GM18507 (cell line): Measurements from ENCODE around the gene MKS1.

Experiments used
- DNase-seq: peaks from one replicate; pipeline ENCODE4 v3.0.0; 2011; ENCODE audit warnings: low read depth; ENCODE audit not compliant: insufficient read length; ENCODE audit errors: extremely low spot score
- FAIRE-seq: peaks from 2 replicates; lab custom pipeline; 2011; peaks lifted over from hg19 to GRCh38; lab: Jason Lieb, UNC

The MKS1 gene

DNA sequence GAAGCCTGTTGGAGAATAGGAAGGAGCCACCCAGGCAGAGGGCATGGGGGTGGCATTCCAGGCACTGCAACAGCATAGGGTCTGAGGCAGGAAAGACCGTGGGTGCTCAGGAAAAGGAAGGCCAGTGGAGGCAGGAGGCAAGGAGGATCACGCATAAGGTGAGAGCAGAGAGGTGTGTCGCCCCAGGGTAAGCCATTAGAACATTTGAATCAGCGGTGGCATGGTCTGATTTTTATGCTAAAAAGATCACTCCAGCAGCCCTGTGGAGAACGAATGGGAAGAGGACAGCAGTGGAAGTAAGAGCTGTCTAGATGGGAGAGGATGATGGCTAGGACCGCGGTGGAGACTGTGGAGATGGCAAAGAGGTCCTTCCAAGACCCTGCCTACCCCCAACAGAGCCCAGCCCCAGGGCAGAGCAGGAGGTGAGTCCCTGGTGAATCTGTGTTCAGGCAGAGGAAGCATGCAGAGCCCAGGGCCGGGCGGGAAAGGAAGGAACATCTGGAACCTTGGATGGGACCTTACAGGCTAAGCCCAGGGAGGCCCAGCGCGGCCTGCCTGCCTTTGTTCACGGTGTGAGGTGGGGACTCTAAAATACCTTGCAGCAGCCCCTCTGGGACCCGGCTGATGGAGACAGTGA is 27.2 kb upstream of the MKS1 start:
- FAIRE-seq (no peak), DNase-seq (no peak)

DNA sequence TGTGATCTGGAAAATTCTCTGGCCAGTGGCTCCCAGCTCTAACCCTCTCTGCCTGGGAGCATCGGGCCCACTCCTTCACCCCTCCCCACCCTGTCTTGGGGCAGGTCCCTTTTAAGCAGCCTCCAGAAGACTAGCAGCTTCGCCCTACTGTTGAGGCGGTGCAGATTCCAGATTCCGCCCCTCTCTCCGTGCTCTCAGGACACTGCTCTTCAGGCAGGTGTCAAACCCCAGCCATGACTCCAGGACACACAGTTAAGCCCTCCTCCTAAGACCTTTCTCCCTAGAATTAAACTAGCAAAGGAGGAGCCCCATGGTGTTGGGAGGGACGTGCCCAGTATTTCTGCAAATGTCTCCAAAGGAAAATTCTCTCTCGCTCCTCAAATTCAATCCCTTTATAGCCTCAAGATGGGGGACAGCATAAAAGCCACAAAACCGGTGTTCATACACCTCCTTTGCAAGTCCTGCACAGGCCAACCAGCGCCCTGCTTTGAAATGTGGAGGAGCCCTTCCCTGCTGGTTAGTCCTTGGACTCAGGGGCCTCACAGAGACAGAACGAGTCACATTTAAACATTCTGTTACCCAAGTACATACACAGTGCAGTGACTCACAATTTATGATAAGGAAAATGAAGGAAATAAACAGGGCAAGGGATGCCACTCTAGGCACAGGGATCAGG is 26.5 kb upstream of the MKS1 start:
- DNase-seq (no peak), FAIRE-seq (no peak)

DNA sequence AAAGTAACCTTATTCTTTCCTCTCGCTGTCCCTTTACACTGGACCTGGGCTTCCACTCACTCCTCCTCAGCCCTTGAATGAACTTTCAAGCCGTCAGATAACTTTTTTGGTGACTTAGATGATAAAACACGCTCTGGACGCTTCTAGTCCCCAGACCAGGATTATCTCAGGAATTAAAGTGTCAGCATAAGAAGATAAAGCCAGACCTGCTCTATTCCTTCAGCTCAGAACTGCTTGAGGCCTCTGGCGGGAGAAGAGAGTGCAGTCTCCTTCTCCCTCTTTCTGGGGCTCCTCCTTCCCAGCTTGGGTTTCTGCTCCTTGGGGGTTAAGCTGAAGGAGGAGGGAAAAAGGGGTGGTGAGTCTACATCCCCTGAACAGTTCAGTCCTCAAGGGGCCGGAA is 25.9 kb upstream of the MKS1 start:
- DNase-seq (no peak), FAIRE-seq (no peak)

DNA sequence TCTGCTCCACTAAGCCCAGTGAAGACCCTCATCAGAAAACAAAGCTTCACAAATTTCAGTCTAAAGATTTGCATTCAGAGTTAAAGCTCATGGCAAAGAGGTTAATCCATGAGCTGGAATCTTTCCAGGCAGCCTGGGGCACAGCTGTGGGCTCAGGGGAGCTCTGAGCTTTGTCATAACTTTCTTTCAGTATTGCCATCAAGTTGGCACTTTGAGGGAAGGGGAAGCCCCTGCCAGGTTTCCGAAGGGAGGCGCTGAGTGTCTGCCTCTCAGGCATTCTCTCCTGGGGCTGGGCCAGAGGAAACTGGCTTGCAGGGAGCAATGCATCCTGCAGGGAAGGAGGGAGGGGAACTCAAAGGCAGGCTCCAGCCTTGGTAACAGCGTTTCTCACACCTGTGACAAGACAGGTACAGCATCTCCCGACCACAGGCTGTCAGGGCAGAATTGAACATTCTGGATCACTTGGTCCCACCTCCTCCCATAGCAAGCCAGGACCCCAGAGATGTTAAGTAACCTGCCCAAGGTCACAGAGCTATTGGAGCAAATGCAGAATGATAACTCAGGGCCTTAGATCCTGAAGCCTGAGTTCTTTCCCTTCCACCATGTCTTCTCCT is 23.2 kb upstream of the MKS1 start:
- no peak for FAIRE-seq
- DNase-seq, result no peak

DNA sequence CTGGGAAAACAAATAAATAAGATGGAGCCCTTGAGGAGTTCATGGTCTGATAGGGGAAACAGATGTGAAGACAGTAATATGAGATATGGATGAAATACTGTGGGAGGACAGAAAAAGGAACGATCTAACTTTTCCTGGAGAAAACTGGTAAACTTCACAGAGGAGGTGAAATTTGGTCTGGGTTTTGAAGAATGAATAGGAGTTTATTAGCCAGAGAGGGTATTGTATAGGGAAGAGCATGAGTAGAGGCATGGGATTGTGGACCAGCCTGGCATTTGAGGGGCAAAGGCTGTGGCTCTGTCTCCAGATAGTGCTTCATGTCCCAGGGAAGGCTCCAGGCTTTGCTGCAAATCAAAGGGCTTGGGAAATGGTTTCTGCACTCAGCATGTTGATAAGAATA is 20.9 kb upstream of the MKS1 start:
- DNase-seq (no peak), FAIRE-seq (no peak)

DNA sequence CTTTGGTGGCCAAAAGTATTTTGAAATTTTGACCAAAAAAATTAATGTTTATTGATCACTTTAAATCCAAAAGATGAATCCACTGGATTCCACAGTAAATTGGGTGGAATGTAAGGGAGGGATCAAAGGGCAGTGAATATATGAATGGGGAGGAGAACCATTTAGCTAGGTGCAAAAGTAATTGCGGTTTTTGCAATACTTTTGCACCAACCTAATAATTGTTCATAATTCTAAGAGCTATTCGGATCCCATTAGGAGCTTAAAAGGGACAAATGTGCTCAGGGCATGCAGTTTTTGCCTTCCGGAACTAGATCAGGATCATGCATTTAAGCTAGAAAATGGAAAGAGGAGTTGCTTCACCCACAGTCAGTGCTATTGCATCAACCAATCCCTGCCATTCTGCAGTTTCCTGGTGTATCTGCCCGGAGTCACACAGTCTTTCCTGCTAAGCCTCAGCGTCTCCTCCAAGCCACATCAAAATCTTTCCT is 19.1 kb upstream of the MKS1 start, which contains the start of gene LPO:
TSS of gene LPO (plus strand) at position 438 of the 488 bp plus-strand sequence. CDS start 4,396 bp downstream, outside the sequence.
- no peak for FAIRE-seq
- DNase-seq, result no peak

DNA sequence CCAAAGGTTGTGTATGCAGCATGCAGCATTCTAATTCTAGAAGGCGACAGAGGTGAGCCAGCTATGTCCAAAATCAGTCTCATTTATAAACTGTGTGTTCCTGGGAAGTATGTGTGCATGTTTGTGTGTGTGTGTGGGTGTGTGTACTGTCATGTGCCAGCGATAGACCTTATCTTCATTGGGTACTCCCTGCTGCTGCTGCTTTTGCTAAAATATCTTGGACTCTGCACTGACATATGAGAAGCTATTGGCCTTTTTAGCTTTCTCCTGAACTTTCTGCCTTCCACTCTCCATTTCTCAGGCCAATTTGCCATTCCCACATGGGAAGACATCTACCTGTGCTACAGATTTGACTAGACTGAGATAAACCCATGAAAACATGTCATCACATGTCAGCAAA is 17.3 kb upstream of the MKS1 start:
- DNase-seq, result no peak
- no peak for FAIRE-seq

DNA sequence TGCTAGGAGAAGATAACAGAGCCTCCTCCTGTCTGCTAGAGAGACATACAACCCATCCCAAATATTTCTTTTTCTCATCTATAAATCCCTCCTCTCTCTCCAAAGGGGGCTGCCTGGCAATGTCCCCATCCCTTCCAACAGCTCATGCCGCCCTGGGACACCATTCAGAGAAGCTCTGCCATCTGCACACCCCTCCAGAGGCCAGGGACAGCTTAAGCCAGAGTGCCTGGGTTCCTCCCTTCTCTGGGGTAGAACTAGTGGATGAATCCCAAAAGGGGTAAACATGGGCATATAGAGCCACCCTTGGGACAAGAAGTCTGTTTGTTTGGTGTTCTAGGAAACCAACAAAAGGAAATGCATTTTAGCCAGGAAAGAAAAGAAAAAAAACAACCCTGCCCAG is 16.8 kb upstream of the MKS1 start:
- FAIRE-seq, result no peak

DNA sequence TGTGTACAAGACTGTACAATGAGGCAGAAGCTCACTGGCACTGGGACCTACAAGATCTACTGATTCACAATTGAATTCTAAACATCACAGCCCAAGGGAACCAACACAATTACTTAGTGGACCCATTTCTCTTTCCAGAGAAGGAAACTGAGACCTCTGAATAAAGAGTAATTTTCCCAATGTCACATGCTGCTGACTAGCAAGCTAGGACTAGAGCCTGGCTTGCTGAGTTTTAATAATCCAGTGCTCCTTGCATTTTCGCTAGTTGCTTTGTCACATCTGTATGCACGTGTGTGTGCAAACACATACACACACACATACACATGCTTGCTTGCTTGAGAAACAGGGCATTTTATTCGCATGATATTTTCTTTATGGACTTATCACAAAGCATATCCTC is 15.5 kb upstream of the MKS1 start:
- DNase-seq, result no peak
- FAIRE-seq, result no peak

More for the DNA sequence above, 16.8 kb upstream of the MKS1 start:
- DNase-seq, result no peak

DNA sequence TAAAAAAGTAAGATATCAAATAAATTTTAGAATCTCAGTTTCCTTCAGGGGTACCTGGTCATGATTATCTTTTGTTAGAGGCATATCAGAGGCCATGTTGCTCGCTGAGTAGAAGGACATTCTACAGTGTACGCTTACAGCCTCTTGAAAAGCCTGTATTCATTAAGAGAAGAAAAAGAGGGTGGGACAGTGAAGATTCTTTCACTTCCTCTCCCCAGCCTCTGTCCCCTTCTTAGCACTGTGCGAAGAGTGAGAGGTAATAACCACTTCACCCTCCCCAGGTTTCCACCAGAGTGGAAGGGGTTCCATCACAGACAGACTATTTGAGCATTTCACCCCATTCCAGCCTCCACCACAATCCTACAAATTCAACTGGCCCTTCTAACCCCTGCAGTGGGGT is 14.5 kb upstream of the MKS1 start:
- DNase-seq (peak; percentile 48), FAIRE-seq (peak; percentile 86)

DNA sequence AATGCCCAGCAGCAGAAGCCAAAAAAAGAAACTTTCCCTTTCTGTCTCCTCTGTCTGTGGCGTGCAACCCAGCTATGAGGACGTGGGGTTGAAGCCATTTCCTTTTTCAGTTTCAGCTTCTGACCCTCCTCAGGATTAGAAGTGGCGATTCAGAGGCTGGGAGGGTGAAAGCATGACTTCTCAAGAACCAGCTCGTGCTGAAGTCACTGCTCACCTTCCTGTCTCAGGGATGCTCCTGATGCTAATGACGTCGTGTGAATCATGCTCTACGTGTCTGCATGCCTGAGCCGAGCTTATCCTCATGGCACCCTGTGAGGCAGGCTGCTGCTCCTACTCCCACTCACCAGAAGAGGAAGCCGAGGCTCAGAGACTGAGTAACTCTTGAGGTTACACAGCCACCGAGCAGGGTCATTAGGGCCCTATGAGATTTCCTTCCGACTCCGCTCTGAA is 13.7 kb upstream of the MKS1 start:
- FAIRE-seq, result peak; percentile 94
- DNase-seq, result peak; percentile 39

DNA sequence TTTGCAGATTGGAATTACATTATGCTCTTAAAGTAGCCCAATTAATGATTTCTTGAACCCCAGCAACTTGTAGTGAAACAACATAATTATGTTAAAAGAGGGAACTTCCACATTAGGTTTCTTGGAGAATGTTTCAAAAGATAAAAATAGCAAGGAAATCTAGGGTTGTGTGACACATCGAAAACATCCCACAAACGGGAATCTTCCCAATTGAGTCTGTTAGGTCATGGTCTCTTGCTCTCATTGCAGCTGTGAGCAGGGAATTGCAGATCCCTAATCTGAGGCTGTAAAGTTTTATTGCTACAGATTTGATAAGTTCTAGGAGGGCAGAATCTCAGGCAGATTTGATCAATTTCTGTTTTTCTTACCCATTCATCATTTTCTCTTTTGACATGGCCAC is 12.6 kb upstream of the MKS1 start:
- DNase-seq, result no peak
- no peak for FAIRE-seq

DNA sequence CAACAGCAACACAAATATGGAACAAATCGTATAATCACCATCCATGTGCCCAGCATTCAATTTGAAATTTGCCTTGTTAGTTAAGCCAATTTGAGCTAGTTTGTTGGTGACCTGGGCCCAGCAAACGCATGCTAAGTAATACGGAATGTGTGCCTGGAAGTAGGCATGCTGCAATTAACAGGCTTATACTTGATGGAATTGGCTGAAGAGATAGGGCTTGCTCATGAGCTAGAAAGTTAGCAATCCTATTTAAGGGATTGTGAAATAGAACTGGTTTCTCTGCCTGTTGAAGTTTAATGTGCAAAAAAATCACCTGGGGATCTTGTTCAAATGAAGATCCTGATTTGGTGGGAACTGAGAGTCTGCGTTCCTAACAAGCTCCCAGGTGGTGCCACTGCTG is 10.8 kb upstream of the MKS1 start:
- FAIRE-seq (no peak), DNase-seq (no peak)

DNA sequence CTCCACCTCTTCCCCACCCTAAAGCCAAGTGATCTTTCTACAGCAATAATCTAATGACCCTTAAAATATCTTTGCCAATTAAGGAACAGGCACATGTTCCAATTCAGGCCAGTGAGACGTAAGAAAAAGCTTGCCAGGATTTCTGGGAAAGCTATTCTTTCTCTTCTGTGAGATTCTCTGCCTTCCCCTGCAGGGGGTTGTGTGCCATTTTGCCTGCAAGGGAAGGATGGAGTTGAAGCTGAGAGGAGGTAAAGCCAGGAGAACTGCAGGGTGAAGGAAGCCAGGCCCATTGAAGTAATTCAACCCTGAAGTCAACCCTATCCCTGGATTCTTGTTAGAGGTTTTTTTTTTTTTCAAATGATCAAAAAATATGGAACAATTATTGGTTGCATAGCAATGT is 10.3 kb upstream of the MKS1 start:
- no peak for FAIRE-seq
- no peak for DNase-seq

DNA sequence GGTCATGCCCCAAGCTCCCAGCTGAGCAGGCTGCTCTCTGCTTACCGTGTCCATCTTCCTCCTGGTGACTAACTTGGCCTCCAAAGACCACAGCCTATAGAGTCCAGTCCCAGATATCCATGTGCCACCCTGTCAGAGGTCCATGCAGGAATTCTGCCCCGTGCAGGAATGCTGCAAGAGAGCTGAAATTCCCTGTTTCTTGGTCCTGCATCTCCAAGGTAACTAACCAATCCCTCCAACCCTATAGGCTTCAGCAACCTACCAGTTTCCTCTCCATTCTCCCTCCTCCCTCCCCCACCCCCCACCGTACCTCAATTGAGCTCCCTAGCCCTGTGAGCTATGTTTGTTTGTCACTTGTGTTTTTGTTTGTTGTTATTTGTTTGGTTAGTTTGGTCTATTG is 9.6 kb upstream of the MKS1 start:
- DNase-seq (no peak), FAIRE-seq (no peak)

DNA sequence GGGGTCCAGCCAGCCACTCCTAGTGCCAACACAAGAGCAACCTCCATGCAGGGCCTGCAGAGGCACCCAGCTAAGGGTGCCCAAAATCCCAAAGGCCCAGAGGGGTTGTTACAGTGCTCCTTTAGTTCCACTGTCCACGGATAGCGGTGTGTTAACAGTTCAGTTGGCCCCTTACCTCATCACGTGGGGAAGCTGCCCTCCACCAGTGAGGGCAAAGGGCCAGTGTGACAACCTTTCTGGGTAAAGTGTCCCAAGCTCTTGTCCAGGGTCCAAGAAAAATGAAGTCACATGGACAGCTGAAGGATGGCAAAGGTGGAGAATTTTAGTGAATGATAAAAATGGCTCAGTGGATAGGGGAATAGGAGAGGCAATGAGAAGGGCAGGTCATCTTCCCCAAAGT is 8.7 kb upstream of the MKS1 start:
- DNase-seq (no peak), FAIRE-seq (no peak)

DNA sequence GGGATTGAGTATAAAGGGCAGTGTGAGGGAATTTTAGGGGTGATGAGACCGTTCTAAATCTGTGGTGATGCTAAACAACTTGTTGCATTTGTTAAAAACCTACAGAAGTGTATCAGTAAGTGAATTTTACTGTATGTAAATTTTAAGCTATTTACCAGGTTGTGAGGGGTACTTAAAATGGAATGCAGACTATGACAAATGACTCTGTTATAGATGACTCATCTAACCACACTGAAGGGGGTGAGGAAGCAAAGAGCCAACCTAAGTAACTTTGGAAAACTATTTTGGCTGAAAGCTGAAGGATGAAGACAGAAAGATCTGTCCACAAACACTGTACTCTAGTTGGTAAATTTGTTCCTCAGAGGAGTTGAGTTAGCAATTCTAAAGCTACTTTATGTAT is 5.3 kb upstream of the MKS1 start:
- DNase-seq, result no peak
- FAIRE-seq, result no peak

DNA sequence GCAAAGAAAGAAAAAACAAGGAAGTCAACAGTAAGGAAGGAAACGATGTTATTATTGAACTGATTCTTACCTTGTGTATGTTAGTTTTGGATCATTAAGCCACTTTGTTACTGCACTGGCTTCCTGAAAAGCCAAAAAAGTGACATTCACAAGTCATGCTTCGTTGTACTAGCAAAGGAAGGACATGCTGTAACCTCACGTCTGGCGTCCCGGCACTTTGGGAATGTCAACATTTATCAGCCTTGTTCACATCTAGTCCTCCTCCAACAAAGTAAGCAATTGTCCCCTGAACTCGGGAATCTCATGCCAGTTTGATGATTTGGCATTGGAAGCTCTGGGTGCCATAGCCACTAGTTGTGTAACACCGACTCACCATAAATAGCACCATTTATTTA is 731 bp upstream of the MKS1 start:
- DNase-seq, result no peak
- FAIRE-seq, result no peak

DNA sequence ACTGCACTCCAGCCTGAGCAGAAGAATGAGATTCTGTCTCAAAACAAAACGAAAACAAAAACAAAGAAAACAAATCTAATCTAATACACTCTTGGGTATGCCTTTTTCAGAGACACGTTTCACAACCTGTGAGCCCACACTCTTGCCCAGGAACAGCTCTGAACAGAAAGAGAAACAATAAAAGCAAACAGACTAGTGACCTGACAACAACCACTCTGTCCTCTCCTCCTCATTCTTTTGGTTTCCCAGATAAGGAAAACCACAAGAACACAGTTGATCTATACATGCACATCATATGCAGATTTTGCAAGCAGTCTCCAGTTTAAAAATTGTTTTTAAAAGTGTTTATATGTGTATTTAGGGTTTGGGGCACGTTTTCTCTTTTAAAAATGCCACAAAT is 1.3 kb downstream of the MKS1 start:
- no peak for FAIRE-seq

DNA sequence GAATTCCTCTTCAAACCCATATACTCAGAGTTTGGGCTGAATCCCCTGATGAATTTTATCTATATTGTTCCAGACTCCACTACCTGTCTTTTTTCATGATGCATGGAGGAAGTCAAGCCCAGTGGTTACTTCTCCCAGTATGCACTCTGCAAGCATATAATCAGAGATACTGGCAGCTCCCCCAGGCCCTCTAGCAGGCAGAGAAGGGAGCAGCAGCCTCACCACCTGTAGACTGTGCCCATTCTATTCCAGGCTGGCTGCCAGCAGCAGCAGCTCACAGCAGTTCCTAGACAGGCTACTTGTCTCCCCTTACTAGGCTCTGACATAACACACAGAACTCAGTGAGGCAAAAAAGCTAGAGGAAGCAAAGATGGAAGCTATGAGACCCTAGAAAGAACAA is 3.4 kb downstream of the MKS1 start:
- no peak for FAIRE-seq

More for the DNA sequence above, 1.3 kb downstream of the MKS1 start:
- DNase-seq, result no peak

DNA sequence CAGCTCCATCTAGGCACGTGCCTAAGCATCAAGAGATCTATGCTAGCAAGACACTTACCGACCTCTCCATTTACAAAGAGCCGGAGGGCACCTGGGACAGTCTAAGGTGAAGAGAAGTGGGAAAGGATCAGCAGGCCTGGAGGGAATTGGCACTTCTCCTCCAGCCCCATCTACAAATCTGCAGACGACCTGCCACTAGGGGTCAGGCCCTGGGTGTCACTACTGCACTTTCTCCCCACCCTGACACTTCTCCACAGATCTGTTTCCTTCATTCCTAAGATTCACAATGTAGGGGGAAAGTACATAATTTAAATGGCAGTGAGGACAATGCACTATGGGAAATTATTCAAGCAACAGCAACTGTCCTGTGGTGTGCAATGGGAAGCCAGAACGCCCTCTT is 8.1 kb downstream of the MKS1 start:
- FAIRE-seq (no peak), DNase-seq (no peak)

More for the DNA sequence above, 3.4 kb downstream of the MKS1 start:
- no peak for DNase-seq
